VCaP (cell line): Measurements from ENCODE around the gene EPB41L5.
A peak's percentile ranks its signal among the peaks of the same experiment; 100 is the strongest.

ENCODE experiments used
- H3K27ac ChIP-seq: fragments of 450-650 bp; 2 replicates; pipeline ENCODE4 v1.5.1; 2017
- TF ChIP-seq, protein P1 (sequence below): fragments of 450-650 bp; conservative IDR thresholded peaks from 2 replicates; pipeline ENCODE4 v1.5.1; 2017; ENCODE audit warnings: mild to moderate bottlenecking, moderate library complexity

The EPB41L5 gene

DNA sequence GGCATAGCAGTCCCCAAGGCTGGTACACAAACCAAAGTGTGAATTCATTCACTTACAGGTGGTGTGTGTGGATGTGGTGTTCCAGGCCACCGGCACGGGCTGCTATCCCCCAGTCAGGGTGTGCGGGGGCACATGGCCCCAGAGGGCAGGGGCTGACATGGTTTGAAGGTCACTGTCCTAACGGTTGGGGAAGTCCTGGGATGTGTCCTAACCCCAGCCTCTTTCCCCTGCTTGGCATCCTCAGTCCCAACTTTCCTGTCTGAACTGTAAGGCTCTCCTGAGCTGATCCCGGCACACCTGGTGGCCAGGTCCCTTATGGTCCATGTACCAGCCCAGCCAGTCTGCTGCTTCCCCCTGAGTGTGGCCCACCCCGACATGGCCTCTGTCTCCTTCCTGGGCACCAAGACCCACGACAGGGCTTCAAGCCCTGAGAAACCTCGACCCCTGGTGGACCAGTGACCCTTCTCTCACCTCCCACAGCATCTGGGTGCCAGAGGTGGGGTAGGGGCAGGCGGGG is 212.7 kb downstream of the EPB41L5 start:
- no peak overlapping the region for H3K27ac ChIP-seq
- TF ChIP-seq, protein P1, sequence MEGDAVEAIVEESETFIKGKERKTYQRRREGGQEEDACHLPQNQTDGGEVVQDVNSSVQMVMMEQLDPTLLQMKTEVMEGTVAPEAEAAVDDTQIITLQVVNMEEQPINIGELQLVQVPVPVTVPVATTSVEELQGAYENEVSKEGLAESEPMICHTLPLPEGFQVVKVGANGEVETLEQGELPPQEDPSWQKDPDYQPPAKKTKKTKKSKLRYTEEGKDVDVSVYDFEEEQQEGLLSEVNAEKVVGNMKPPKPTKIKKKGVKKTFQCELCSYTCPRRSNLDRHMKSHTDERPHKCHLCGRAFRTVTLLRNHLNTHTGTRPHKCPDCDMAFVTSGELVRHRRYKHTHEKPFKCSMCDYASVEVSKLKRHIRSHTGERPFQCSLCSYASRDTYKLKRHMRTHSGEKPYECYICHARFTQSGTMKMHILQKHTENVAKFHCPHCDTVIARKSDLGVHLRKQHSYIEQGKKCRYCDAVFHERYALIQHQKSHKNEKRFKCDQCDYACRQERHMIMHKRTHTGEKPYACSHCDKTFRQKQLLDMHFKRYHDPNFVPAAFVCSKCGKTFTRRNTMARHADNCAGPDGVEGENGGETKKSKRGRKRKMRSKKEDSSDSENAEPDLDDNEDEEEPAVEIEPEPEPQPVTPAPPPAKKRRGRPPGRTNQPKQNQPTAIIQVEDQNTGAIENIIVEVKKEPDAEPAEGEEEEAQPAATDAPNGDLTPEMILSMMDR: no peak

DNA sequence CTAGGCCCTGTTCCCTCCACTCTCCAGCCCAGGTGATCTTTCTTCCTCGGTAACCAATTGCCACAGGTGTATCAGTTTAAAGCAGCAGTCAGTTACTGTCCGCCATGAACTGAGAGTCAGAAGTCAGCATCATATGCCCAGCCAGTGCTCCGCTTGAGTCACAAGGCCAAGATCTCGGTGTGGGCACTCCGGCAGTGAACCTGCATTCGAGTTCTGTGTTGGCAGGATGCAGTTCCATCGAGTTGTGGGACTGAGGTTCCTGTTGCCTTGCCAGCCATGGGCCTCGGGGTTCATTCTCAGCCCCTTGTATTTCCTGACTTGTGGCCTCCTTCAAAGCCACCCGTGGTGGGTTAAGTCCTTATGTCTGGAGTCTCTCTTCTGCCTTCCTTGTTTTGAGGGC is 213.4 kb downstream of the EPB41L5 start:
- H3K27ac ChIP-seq: no peak overlapping the region
- TF ChIP-seq, protein P1: no peak

DNA sequence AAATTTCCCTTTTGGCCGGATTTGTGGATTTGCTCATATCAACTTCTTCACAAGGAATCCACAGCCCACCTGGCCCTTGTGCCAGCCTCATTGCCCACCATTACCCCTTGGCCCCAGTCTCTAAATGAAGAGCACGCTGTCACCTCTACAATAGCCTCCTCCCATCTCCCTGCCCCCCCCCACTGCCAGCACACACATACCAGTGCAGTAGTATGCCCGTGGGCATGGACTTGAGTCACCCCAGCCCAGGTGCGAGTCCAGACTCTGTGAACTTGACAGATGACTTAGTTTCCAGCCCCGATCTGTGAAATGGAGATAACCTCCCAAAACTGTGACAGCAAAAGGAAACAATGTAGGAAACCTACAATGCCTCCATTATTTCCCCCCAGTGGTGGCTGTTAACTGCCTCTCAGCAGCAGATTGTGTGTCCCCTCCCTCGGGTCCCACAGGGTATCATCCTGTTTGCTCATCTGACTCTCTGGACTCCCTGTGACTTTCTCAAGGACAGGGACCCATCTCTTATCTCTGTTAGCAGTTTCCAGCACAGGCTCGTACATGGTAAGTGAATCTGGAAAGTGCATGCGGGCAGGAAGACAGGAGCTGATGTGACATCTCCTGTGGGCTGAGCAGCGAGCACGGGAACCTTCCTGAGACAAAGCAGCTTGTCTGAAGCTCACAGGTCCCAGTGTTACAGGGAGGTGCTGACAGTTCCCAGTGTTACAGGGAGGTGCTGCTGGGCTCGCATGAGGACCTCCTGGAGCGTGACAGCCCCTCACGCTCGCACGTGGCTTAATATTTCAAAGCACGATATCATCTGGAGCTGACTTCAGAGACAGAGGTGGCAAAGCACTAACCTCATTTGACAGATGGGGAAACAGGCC is 214.5 kb downstream of the EPB41L5 start:
- H3K27ac ChIP-seq: no peak overlapping the region
- TF ChIP-seq, protein P1: no peak

DNA sequence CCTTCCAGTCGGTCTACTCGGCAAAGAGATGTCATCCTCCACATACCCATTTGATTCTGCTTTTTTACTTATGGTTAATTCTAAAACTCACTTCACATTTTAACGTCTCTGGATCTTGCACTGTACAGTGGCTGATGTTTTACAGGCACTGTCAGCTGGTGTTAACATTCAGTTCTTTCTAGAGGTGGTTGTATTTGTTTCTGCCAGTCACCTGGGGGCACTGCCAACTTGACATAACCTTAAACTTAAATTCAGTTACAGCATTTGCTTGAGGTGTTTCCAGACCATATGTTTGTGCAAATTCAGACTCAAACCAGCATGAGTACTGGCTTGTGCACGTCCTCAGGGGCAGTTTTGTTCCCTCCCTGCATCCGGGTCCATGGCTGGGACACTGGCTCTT is 215.6 kb downstream of the EPB41L5 start:
- no peak overlapping the region for H3K27ac ChIP-seq
- TF ChIP-seq, protein P1: peak; percentile 41; the same call in 1 of the 2 replicates
